GM13976 (cell line): ENCODE data around the gene MRPL2.

ENCODE experiments used
- DNase-seq: peaks from one replicate; pipeline ENCODE4 v3.0.0; 2012; ENCODE audit warnings: low spot score
- CTCF ChIP-seq: IDR thresholded peaks from 2 replicates; pipeline ENCODE4 v1.5.1; 2012; ENCODE audit warnings: borderline replicate concordance, mild to moderate bottlenecking; ENCODE audit not compliant: insufficient read depth; ENCODE audit errors: extremely low read depth, missing control alignments, control extremely low read depth
- in situ Hi-C: fragments of 300-500 bp; cut with MboI; formaldehyde crosslinking; loops from one replicate; pipeline ENCODE4 v1.12.0; 2022; ENCODE audit warnings: low sequenced_read_pairs, mixed read lengths, inconsistent platforms; ENCODE audit not compliant: unreplicated experiment

MRPL2 gene

GRCh38 chr6:43053545-43054205 is 5.6 kb downstream of the MRPL2 start, which contains the start of gene CUL7:
Gene CUL7, minus strand, starts transcription at chr6:43053851. Its CDS starts 1,063 bp downstream, at chr6:43052788.
- TF ChIP-seq CTCF = no peak
- in situ Hi-C loops = no loop called here

GRCh38 chr6:43052842-43053544 is 6.2 kb downstream of the MRPL2 start:
- DNase-seq = peak; percentile 64

More at GRCh38 chr6:43053545-43054205, 5.6 kb downstream of the MRPL2 start, which contains the start of gene CUL7:
- DNase-seq = peak; percentile 98

GRCh38 chr6:43052225-43052841 is 6.9 kb downstream of the MRPL2 start:
- in situ Hi-C loops = no loop called here
- DNase-seq = no peak
- TF ChIP-seq CTCF = no peak

More at GRCh38 chr6:43052842-43053544, 6.2 kb downstream of the MRPL2 start:
- in situ Hi-C loops = no loop called here
- no peak for TF ChIP-seq CTCF

DNA sequence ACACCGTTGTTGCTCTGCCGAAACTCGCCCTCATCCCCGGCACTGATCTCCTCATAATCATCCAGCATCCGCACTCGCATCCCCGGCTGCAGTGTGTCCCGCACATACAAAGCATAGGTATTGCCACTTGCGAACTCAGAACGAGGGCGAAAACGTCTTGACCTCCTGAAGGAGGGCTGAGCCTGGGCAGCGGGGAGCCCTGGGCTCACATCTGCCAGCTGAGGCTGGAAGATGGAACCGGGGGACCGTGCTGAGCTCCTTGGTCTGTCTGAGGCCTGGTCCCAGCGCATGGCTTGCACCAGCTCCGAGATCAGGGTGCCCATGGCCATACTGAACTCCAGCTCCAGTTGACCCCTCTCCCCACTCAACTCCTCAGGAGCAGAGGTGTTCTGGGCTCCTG is 8.3 kb downstream of the MRPL2 start:
- in situ Hi-C loops = no loop called here
- no peak for TF ChIP-seq CTCF
- DNase-seq = no peak

GRCh38 chr6:43047998-43048397 is 11.2 kb downstream of the MRPL2 start:
- in situ Hi-C loops = no loop called here
- no peak for TF ChIP-seq CTCF

GRCh38 chr6:43045371-43045930 is 13.8 kb downstream of the MRPL2 start:
- no peak for TF ChIP-seq CTCF
- in situ Hi-C loops = no loop called here
- DNase-seq = no peak

More at GRCh38 chr6:43047998-43048397, 11.2 kb downstream of the MRPL2 start:
- DNase-seq = no peak
